CD8-positive, alpha-beta memory T cell (primary cell): ENCODE data around the gene KRT3. TPM values are rescaled to one million over a fixed set of nuclear protein-coding genes. Genes with fewer than 3 reads are reported as not detected.

ENCODE experiments used
- CTCF ChIA-PET: fragments of 350-600 bp; sonication (Branson Sonifier 250); formaldehyde crosslinking; loops from one replicate; lab custom pipeline; 2021; ENCODE audit warnings: antibody characterized with exemption; lab: Charles Lee
- POLR2A ChIA-PET: fragments of 350-600 bp; sonication (Branson Sonifier 250); formaldehyde crosslinking; loops from one replicate; lab custom pipeline; 2021; ENCODE audit warnings: antibody characterized with exemption; lab: Charles Lee
- DNase-seq, 5 donors: peaks; one replicate each; pipeline versions ENCODE4 v3.0.0 to v3.0.0-alpha.2; 2020 to 2022; ENCODE audit warnings: mixed read lengths in 1 of 5
- H3K27ac ChIP-seq: one replicate; pipeline ENCODE4 v1.7.0; 2013; ENCODE audit warnings: low read depth, mild to moderate bottlenecking, low read length, moderate library complexity
- H3K27me3 ChIP-seq: 2 replicates; pipeline ENCODE4 v1.7.0; 2013; ENCODE audit warnings: low read length, mild to moderate bottlenecking; ENCODE audit not compliant: insufficient read depth, poor library complexity, severe bottlenecking
- H3K36me3 ChIP-seq: 2 replicates; pipeline ENCODE4 v1.7.0; 2013; ENCODE audit warnings: mild to moderate bottlenecking, low read length, moderate library complexity; ENCODE audit not compliant: insufficient read depth
- H3K4me1 ChIP-seq: 2 replicates; pipeline ENCODE4 v1.7.0; 2013; ENCODE audit warnings: mild to moderate bottlenecking, low read length, moderate library complexity; ENCODE audit not compliant: insufficient read depth
- H3K4me3 ChIP-seq: 2 replicates; pipeline ENCODE4 v1.7.0; 2013; ENCODE audit warnings: mild to moderate bottlenecking, low read length
- H3K9me3 ChIP-seq: 2 replicates; pipeline ENCODE4 v1.7.0; 2013; ENCODE audit warnings: mild to moderate bottlenecking, low read length
- H3K27ac Mint-ChIP-seq, 8 donors: one replicate each; pipeline ENCODE4 v1.8.0; 2020 to 2021; ENCODE audit warnings: mixed read lengths in 8 of 8, mild to moderate bottlenecking in 6 of 8, inconsistent platforms in 3 of 8, moderate library complexity in 3 of 8
- H3K27me3 Mint-ChIP-seq, 2 donors: one replicate each; pipeline ENCODE4 v1.8.0; 2020 to 2021; ENCODE audit warnings: mixed read lengths in 2 of 2, mild to moderate bottlenecking in 1 of 2, moderate library complexity in 1 of 2
- H3K36me3 Mint-ChIP-seq, 3 donors: one replicate each; pipeline ENCODE4 v1.8.0; 2020 to 2021; ENCODE audit warnings: mixed read lengths in 3 of 3, inconsistent platforms in 1 of 3, mild to moderate bottlenecking in 1 of 3
- H3K4me1 Mint-ChIP-seq, 3 donors: one replicate each; pipeline ENCODE4 v1.8.0; 2020 to 2021; ENCODE audit warnings: mixed read lengths in 3 of 3, inconsistent platforms in 1 of 3, mild to moderate bottlenecking in 1 of 3
- H3K4me3 Mint-ChIP-seq, 7 donors: one replicate each; pipeline ENCODE4 v1.8.0; 2020 to 2021; ENCODE audit warnings: mixed read lengths in 7 of 7, mild to moderate bottlenecking in 6 of 7, moderate library complexity in 4 of 7, inconsistent platforms in 2 of 7
- H3K9me3 Mint-ChIP-seq, 5 donors: one replicate each; pipeline ENCODE4 v1.8.0; 2020 to 2022; ENCODE audit warnings: mixed read lengths in 5 of 5, mild to moderate bottlenecking in 3 of 5, moderate library complexity in 2 of 5, inconsistent platforms in 1 of 5
- polyA plus RNA-seq: library from polyadenylated mRNA; unstranded; fragments of 300-500 nt; fragmentation: Illumina TruSeq; gene quantifications from one replicate; pipeline ENCODE4 v1.2.3, GENCODE V29; 2021
- total RNA-seq, 2 experiments: library from RNA; stranded (reverse); gene quantifications; one replicate each; pipeline ENCODE4 v1.2.3, GENCODE V29; 2021

Gene KRT3
- total and polyA plus RNA-seq, 3 experiments from 2014 or later = not detected

GRCh38 chr12:52781399-52782082 lies 14.4 kb downstream of the KRT3 start:
- Histone ChIP-seq H3K4me1 (no peaks in the 10 kb centered on the region), H3K36me3 (no peaks in the 10 kb centered on the region), H3K27ac (no peak overlapping the region), H3K4me3 (no peak overlapping the region), H3K9me3 (no peaks in the 10 kb centered on the region), H3K27me3 (no peaks in the 10 kb centered on the region)
- H3K9me3 Mint-ChIP-seq = no peaks in the 10 kb centered on the region
- POLR2A ChIA-PET = no interaction called here
- no peaks in the 10 kb centered on the region for H3K4me1 Mint-ChIP-seq
- H3K27me3 Mint-ChIP-seq = peaks cover 14 to 66% of the 10 kb centered on the region in 2 donors
- no peak overlapping the region for H3K4me3 Mint-ChIP-seq
- H3K27ac Mint-ChIP-seq = no peak overlapping the region
- H3K36me3 Mint-ChIP-seq = no peaks in the 10 kb centered on the region
- no peak for DNase-seq
- CTCF ChIA-PET = no interaction called here

- no peak for DNase-seq
- POLR2A ChIA-PET = no interaction called here
- Mint-ChIP-seq H3K4me3 (no peak overlapping the region), H3K4me1 (no peaks in the 10 kb centered on the region), H3K27ac (no peak overlapping the region), H3K27me3 (peaks cover 12 to 60% of the 10 kb centered on the region in 2 donors), H3K9me3 (no peaks in the 10 kb centered on the region), H3K36me3 (no peaks in the 10 kb centered on the region)
- Histone ChIP-seq H3K9me3 (no peaks in the 10 kb centered on the region), H3K4me3 (no peak overlapping the region), H3K27me3 (no peaks in the 10 kb centered on the region), H3K4me1 (no peaks in the 10 kb centered on the region), H3K36me3 (no peaks in the 10 kb centered on the region), H3K27ac (no peak overlapping the region)
- CTCF ChIA-PET = no interaction called here
These were observed 16.0 kb downstream of the KRT3 start for GRCh38 chr12:52779914-52780313.

GRCh38 chr12:52778833-52779232 lies 17.1 kb downstream of the KRT3 start:
- no peak for DNase-seq
- Mint-ChIP-seq H3K4me3 (no peak overlapping the region), H3K27ac (no peak overlapping the region), H3K4me1 (no peaks in the 10 kb centered on the region), H3K36me3 (no peaks in the 10 kb centered on the region), H3K9me3 (no peaks in the 10 kb centered on the region), H3K27me3 (peaks cover 10 to 52% of the 10 kb centered on the region in 2 donors)
- Histone ChIP-seq H3K36me3 (no peaks in the 10 kb centered on the region), H3K27ac (no peak overlapping the region), H3K4me3 (no peak overlapping the region), H3K9me3 (no peaks in the 10 kb centered on the region), H3K27me3 (no peaks in the 10 kb centered on the region), H3K4me1 (no peaks in the 10 kb centered on the region)
- CTCF ChIA-PET = no interaction called here
- POLR2A ChIA-PET = no interaction called here

- ChIA-PET CTCF (no interaction called here), POLR2A (no interaction called here)
- Mint-ChIP-seq H3K4me1 (no peaks in the 10 kb centered on the region), H3K27ac (no peak overlapping the region), H3K9me3 (no peaks in the 10 kb centered on the region), H3K36me3 (no peaks in the 10 kb centered on the region), H3K27me3 (peaks cover 8 to 52% of the 10 kb centered on the region in 2 donors), H3K4me3 (no peak overlapping the region)
- no peak overlapping the region for H3K27ac ChIP-seq
- no peaks in the 10 kb centered on the region for H3K4me1 ChIP-seq
- no peaks in the 10 kb centered on the region for H3K36me3 ChIP-seq
- no peak overlapping the region for H3K4me3 ChIP-seq
- DNase-seq = no peak
- H3K9me3 ChIP-seq = no peaks in the 10 kb centered on the region
- H3K27me3 ChIP-seq = no peaks in the 10 kb centered on the region
These were observed 18.4 kb downstream of the KRT3 start for GRCh38 chr12:52777566-52777965.

GRCh38 chr12:52776913-52777395 lies 19.0 kb downstream of the KRT3 start, which contains the start of gene KRT76:
TSS of gene KRT76 (minus strand) at chr12:52777345. CDS start at chr12:52777291, 54 bp downstream.
- Mint-ChIP-seq H3K4me1 (no peaks in the 10 kb centered on the region), H3K36me3 (no peaks in the 10 kb centered on the region), H3K27ac (peak within 1 kb of the TSS in 3 of 8 donors; percentile 33 to 91 (median 68)), H3K9me3 (no peaks in the 10 kb centered on the region), H3K4me3 (no peak within 1 kb of the TSS), H3K27me3 (peaks cover 5 to 46% of the 10 kb centered on the region in 2 donors)
- Histone ChIP-seq H3K36me3 (no peaks in the 10 kb centered on the region), H3K4me3 (no peak within 1 kb of the TSS), H3K4me1 (no peaks in the 10 kb centered on the region), H3K27me3 (no peaks in the 10 kb centered on the region), H3K9me3 (no peaks in the 10 kb centered on the region), H3K27ac (no peak within 1 kb of the TSS)
- no peak for DNase-seq
- CTCF ChIA-PET = no interaction called here
- POLR2A ChIA-PET = no interaction called here

GRCh38 chr12:52776435-52776834 lies 19.5 kb downstream of the KRT3 start:
- POLR2A ChIA-PET = no interaction called here
- no peaks in the 10 kb centered on the region for H3K27me3 ChIP-seq
- no peak for DNase-seq
- no peak overlapping the region for H3K27ac ChIP-seq
- no peaks in the 10 kb centered on the region for H3K36me3 ChIP-seq
- H3K4me1 ChIP-seq = no peaks in the 10 kb centered on the region
- no peak overlapping the region for H3K4me3 ChIP-seq
- no peak overlapping the region for H3K4me3 Mint-ChIP-seq
- CTCF ChIA-PET = no interaction called here
- peak overlapping the region in 2 of 8 donors; percentile 68 to 91 for H3K27ac Mint-ChIP-seq
- no peaks in the 10 kb centered on the region for H3K4me1 Mint-ChIP-seq
- no peaks in the 10 kb centered on the region for H3K9me3 ChIP-seq
- no peaks in the 10 kb centered on the region for H3K9me3 Mint-ChIP-seq
- H3K27me3 Mint-ChIP-seq = peaks cover 5 to 41% of the 10 kb centered on the region in 2 donors
- H3K36me3 Mint-ChIP-seq = no peaks in the 10 kb centered on the region

- Mint-ChIP-seq H3K4me1 (no peaks in the 10 kb centered on the region), H3K4me3 (no peak overlapping the region), H3K27me3 (peaks cover 5 to 47% of the 10 kb centered on the region in 2 donors), H3K36me3 (no peaks in the 10 kb centered on the region), H3K27ac (peak overlapping the region in 1 of 8 donors; percentile 61), H3K9me3 (no peaks in the 10 kb centered on the region)
- no peaks in the 10 kb centered on the region for H3K27me3 ChIP-seq
- ChIA-PET POLR2A (no interaction called here), CTCF (no interaction called here)
- no peaks in the 10 kb centered on the region for H3K9me3 ChIP-seq
- no peak overlapping the region for H3K27ac ChIP-seq
- no peaks in the 10 kb centered on the region for H3K4me1 ChIP-seq
- H3K36me3 ChIP-seq = no peaks in the 10 kb centered on the region
- DNase-seq = no peak
- no peak overlapping the region for H3K4me3 ChIP-seq
These were observed 21.2 kb downstream of the KRT3 start for GRCh38 chr12:52774629-52775250.

- H3K9me3 Mint-ChIP-seq = no peaks in the 10 kb centered on the region
- Histone ChIP-seq H3K4me1 (no peaks in the 10 kb centered on the region), H3K9me3 (no peaks in the 10 kb centered on the region), H3K4me3 (no peak overlapping the region), H3K27ac (no peak overlapping the region), H3K27me3 (no peaks in the 10 kb centered on the region), H3K36me3 (no peaks in the 10 kb centered on the region)
- no peaks in the 10 kb centered on the region for H3K4me1 Mint-ChIP-seq
- no peak for DNase-seq
- peaks cover 5 to 42% of the 10 kb centered on the region in 2 donors for H3K27me3 Mint-ChIP-seq
- H3K36me3 Mint-ChIP-seq = no peaks in the 10 kb centered on the region
- POLR2A ChIA-PET = no interaction called here
- CTCF ChIA-PET = no interaction called here
- no peak overlapping the region for H3K27ac Mint-ChIP-seq
- no peak overlapping the region for H3K4me3 Mint-ChIP-seq
These were observed 23.1 kb downstream of the KRT3 start for GRCh38 chr12:52772772-52773171.
